ENCODE data around the gene HTR1A. TPM values are rescaled to one million over a fixed set of nuclear protein-coding genes. Genes with fewer than 3 reads are reported as not detected.

HTR1A gene
- polyA plus RNA-seq, 2 of the 4 experiments (the other 2 are of a cell fraction) = not detected

DNA sequence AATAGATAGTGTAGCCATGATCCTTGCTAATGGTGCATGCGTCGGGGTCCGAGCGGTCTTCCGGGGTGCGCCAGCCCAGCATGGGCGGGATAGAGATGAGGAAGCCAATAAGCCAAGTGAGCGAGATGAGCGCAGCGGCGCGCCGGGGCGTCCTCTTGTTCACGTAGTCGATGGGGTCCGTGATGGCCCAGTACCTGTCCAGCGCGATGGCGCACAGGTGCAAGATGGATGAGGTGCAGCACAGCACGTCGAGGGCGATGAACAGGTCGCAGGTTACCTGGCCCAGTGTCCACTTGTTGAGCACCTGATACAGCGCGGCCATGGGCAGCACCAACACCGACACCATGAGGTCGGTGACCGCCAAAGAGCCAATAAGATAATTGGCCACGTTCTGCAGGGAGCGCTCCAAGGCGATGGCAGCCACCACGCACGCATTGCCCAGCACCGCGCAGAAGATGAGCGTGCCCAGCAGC lies 1.1 kb downstream of the HTR1A start:
- no peak for ATAC-seq
- TF ChIP-seq JUNB (IDR thresholded peaks at IDR 0.05) = no peak
- no peak for TF ChIP-seq ZNF302 (CRISPR knock-in tag; IDR thresholded peaks at IDR 0.05)
- TF ChIP-seq NR3C1 (IDR thresholded peaks at IDR 0.05) = no peak
- H3K9me3 ChIP-seq = no peaks in the 10 kb centered on the region
- no peaks in the 10 kb centered on the region for H3K4me1 ChIP-seq
- FAIRE-seq = no peak
- DNase-seq (ENCODE audit: low read depth in 1 of 2, low spot score in 1 of 2) = no peak
- CTCF ChIA-PET = no interaction called here
- no peak overlapping the region for H3K4me2 ChIP-seq
- 80% methylated on average over 35 of the region's 37 CpGs for WGBS (ENCODE audit: missing lambda C conversion rate)
- no peak overlapping the region for H3K27ac ChIP-seq
- H3K4me3 ChIP-seq = no peak overlapping the region
- POLR2A ChIA-PET = no interaction called here

DNA sequence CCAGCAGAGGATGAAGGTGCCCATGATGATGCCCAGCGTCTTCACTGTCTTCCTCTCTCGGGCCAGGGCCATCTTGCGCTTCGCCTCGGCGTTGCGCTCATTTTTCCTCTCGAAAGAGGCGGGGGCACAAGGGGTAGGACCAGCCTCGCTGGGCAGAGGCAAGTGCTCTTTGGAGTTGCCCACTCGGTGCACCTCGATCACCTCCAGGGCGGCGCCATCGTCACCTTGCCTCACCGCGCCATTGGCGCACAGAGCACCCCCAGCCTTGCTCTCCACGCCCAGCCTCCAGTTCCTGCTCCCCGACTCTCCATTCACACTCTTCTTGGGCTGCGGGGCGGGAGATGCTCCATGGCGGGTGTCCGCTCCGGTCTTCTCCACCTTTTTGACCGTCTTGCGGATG lies 1.6 kb downstream of the HTR1A start:
- Histone ChIP-seq H3K4me1 (no peaks in the 10 kb centered on the region), H3K9me3 (no peaks in the 10 kb centered on the region), H3K27ac (no peak overlapping the region), H3K4me2 (no peak overlapping the region), H3K4me3 (no peak overlapping the region)
- ATAC-seq (no peak), DNase-seq (ENCODE audit: low read depth in 1 of 2, low spot score in 1 of 2) (no peak), FAIRE-seq (no peak)
- ChIA-PET POLR2A (no interaction called here), CTCF (no interaction called here)
- TF ChIP-seq, protein P1, sequence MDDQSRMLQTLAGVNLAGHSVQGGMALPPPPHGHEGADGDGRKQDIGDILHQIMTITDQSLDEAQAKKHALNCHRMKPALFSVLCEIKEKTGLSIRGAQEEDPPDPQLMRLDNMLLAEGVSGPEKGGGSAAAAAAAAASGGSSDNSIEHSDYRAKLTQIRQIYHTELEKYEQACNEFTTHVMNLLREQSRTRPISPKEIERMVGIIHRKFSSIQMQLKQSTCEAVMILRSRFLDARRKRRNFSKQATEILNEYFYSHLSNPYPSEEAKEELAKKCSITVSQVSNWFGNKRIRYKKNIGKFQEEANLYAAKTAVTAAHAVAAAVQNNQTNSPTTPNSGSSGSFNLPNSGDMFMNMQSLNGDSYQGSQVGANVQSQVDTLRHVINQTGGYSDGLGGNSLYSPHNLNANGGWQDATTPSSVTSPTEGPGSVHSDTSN (IDR thresholded peaks at IDR 0.05) = no peak
- TF ChIP-seq RARB (CRISPR knock-in tag; IDR thresholded peaks at IDR 0.05) (no peak), MYC (IDR thresholded peaks at IDR 0.05; ENCODE audit: borderline replicate concordance, low read length) (no peak), HOXA7 (CRISPR knock-in tag; IDR thresholded peaks at IDR 0.05) (no peak), MAFK (IDR thresholded peaks at IDR 0.05; ENCODE audit: partially characterized antibody) (no peak), EHMT2 (IDR thresholded peaks at IDR 0.05; ENCODE audit: low read depth) (no peak), SREBF2 (IDR thresholded peaks at IDR 0.05) (no peak), KDM1A (IDR thresholded peaks at IDR 0.05; ENCODE audit: low read depth) (no peak), TP53 (CRISPR knock-in tag; IDR thresholded peaks at IDR 0.05) (no peak), CBX2 (IDR thresholded peaks at IDR 0.05; ENCODE audit: borderline replicate concordance, low read depth) (no peak), HOXB5 (CRISPR knock-in tag; IDR thresholded peaks at IDR 0.05) (no peak), HOXB13 (CRISPR knock-in tag; IDR thresholded peaks at IDR 0.05; ENCODE audit: low read depth) (no peak), EP300 (IDR thresholded peaks at IDR 0.05) (no peak), SMC3 (IDR thresholded peaks at IDR 0.05) (no peak), POLR2A (IDR thresholded peaks at IDR 0.05; ENCODE audit: low read length) (no peak), JUN (IDR thresholded peaks at IDR 0.05) (no peak)
- TF ChIP-seq, protein P2, sequence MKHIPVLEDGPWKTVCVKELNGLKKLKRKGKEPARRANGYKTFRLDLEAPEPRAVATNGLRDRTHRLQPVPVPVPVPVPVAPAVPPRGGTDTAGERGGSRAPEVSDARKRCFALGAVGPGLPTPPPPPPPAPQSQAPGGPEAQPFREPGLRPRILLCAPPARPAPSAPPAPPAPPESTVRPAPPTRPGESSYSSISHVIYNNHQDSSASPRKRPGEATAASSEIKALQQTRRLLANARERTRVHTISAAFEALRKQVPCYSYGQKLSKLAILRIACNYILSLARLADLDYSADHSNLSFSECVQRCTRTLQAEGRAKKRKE (CRISPR knock-in tag; IDR thresholded peaks at IDR 0.05; ENCODE audit: low read depth) = no peak
- TF ChIP-seq, protein P3, sequence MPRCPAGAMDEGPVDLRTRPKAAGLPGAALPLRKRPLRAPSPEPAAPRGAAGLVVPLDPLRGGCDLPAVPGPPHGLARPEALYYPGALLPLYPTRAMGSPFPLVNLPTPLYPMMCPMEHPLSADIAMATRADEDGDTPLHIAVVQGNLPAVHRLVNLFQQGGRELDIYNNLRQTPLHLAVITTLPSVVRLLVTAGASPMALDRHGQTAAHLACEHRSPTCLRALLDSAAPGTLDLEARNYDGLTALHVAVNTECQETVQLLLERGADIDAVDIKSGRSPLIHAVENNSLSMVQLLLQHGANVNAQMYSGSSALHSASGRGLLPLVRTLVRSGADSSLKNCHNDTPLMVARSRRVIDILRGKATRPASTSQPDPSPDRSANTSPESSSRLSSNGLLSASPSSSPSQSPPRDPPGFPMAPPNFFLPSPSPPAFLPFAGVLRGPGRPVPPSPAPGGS (IDR thresholded peaks at IDR 0.05) = no peak
- TF ChIP-seq, protein P4, sequence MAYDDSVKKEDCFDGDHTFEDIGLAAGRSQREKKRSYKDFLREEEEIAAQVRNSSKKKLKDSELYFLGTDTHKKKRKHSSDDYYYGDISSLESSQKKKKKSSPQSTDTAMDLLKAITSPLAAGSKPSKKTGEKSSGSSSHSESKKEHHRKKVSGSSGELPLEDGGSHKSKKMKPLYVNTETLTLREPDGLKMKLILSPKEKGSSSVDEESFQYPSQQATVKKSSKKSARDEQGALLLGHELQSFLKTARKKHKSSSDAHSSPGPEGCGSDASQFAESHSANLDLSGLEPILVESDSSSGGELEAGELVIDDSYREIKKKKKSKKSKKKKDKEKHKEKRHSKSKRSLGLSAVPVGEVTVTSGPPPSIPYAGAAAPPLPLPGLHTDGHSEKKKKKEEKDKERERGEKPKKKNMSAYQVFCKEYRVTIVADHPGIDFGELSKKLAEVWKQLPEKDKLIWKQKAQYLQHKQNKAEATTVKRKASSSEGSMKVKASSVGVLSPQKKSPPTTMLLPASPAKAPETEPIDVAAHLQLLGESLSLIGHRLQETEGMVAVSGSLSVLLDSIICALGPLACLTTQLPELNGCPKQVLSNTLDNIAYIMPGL (CRISPR knock-in tag; IDR thresholded peaks at IDR 0.05; ENCODE audit: borderline replicate concordance) = no peak
- TF ChIP-seq, protein P5, sequence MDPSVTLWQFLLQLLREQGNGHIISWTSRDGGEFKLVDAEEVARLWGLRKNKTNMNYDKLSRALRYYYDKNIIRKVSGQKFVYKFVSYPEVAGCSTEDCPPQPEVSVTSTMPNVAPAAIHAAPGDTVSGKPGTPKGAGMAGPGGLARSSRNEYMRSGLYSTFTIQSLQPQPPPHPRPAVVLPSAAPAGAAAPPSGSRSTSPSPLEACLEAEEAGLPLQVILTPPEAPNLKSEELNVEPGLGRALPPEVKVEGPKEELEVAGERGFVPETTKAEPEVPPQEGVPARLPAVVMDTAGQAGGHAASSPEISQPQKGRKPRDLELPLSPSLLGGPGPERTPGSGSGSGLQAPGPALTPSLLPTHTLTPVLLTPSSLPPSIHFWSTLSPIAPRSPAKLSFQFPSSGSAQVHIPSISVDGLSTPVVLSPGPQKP (IDR thresholded peaks at IDR 0.05; ENCODE audit: low read depth, low read length) = no peak
- 56% methylated on average over 25 of the region's 27 CpGs for WGBS (ENCODE audit: missing lambda C conversion rate)

Data from A549 (cell line).